Placental pericyte (primary cell): Measurements from ENCODE around the gene PNMT. TPM values are rescaled to one million over a fixed set of nuclear protein-coding genes. Genes with fewer than 3 reads are reported as not detected.

Source experiments
- total RNA-seq: library from RNA; depleted of rRNA; stranded (reverse); fragments of >200 nt; gene quantifications from 2 replicates; pipeline ENCODE4 v1.2.3, GENCODE V29; 2012

PNMT gene
- not detected in 2 replicates for total RNA-seq

DNA sequence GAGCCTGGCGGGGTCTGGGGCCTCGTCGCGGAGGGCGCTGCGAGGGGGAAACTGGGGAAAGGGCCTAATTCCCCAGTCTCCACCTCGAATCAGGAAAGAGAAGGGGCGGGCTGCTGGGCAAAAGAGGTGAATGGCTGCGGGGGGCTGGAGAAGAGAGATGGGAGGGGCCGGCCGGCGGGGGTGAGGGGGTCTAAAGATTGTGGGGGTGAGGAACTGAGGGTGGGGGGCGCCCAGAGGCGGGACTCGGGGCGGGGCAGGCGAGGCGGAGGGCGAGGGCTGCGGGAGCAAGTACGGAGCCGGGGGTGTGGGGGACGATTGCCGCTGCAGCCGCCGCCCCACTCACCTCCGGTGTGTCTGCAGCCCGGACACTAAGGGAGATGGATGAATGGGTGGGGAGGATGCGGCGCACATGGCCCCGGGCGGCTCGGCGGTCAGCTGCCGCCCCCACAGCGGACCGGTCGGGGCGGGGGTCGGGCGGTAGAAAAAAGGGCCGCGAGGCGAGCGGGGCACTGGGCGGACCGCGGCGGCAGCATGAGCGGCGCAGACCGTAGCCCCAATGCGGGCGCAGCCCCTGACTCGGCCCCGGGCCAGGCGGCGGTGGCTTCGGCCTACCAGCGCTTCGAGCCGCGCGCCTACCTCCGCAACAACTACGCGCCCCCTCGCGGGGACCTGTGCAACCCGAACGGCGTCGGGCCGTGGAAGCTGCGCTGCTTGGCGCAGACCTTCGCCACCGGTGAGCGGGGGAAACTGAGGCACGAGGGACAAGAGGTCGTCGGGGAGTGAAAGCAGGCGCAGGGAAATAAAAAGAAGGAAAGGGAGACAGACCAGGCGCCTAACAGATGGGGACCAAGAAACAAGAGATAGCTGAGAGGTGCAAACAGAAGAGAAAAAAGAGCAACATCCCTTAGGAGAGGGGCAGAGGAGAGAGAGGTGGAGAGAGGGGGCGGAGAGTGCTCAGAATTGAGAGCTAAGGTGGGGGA is at the start of gene PNMT:
PNMT (plus strand) TSS at position 509 of the 980 bp plus-strand sequence; CDS start at position 532, 23 bp downstream.

GRCh38 chr17:39626171-39627046 is 41.8 kb upstream of the PNMT start, which contains the start of gene PPP1R1B:
PPP1R1B (plus strand) TSS chr17:39626952; CDS start chr17:39627393, 441 bp downstream.

DNA sequence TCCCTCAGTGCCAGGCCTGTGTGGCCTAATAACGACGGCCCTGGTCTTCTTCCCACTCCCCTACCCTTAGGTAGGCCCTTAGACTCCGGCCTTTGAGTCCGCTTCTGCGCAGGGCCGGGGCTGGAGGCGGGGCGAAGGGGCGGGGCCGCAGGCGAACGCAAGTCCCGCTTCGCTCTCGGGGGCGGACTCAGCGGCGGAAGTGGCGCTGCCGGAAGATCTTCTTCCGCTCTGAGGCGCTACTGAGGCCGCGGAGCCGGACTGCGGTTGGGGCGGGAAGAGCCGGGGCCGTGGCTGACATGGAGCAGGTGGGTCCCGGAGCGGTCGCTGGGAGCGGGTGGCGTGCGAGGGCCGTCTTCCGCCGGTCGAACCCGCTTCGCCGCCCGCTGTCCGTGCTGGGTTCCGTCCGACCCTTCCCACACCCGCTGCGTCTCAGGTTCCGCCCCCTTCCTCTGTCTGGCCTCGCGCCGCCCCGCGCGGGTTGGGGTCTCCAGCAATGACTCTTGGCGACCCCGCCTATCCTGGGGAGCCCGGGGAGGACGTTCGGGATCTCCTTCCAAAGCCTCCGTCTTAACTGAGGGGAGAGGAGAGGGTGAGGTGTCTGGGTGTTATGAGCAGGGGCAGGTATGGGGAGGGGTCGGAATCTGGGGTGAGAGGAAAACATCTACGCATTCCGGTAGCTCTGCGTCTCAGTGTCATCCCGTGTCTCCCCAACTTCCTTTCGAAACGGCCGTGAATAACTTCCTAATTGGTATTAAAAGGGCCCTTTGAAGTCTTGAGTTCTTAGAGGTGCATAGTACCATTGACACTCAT is 31.1 kb upstream of the PNMT start, which contains the start of gene STARD3:
STARD3 (plus strand) TSS at position 218 of the 810 bp plus-strand sequence. CDS start 16,388 bp downstream, outside the sequence.

DNA sequence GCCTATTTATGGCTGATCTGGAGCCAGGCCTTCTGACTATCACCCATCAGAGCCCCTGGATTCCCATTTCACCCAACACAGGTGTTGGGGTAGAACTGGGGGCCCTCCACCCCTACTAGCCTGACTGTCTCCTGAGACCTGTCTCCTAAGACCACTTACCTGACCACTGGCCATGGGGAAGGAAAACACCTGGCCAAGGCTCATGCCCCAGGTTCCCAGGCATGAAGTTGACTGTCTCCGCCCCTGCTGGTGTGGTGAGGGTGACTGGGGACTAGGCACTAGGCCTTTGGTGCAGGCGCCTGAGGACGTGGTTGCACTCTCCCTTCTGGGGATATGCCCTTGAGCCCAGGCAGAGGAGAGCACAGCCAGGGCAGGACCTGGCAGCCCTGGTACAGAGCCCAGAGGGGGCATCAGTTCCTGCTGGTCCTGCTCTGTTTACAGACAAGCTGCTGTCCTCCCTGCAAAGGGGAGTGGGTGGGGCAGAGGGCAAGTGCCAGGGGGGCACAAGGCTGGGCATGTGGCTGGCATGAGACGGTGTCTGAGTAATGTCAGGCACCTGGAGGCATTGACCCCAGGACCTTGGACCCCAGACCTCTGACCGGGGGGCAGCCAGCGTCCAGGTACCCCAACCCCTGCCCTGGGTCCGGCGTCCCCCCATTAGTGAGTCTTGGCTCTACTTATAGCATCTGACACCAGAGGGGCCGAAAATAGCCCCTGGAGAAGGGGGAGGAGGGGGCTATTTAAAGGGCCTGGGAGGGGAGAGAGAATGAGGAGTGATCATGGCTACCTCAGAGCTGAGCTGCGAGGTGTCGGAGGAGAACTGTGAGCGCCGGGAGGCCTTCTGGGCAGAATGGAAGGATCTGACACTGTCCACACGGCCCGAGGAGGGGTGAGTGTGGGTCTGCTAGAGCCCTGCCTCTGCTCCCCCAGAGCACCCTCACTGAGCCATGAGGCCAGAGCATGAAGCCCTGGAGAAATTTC is 3.4 kb upstream of the PNMT start, which contains the start of gene TCAP:
TCAP (plus strand) TSS at position 769 of the 981 bp plus-strand sequence; CDS start at position 780, 11 bp downstream.

GRCh38 chr17:39687546-39688474 is 19.6 kb downstream of the PNMT start, which contains the start of gene PGAP3:
PGAP3 (minus strand) TSS chr17:39688057; CDS start chr17:39688014, 43 bp downstream.

GRCh38 chr17:39699818-39700147 is 31.5 kb downstream of the PNMT start, which contains the start of gene ERBB2:
ERBB2 (plus strand) TSS chr17:39700064; CDS start chr17:39700239, 175 bp downstream.

Other genes with a start within 250 kb of the PNMT start
- gene MED1, start 217.2 kb upstream of the PNMT start, total RNA-seq, result 17.3 and 33.5 TPM in 2 replicates
- gene CDK12, start 207.0 kb upstream of the PNMT start, total RNA-seq, result 41.4 and 50.8 TPM in 2 replicates
- not detected in 2 replicates for gene NEUROD2, start 60.5 kb upstream of the PNMT start, total RNA-seq
- gene PPP1R1B, start 41.5 kb upstream of the PNMT start, total RNA-seq, result not detected in 2 replicates
- gene STARD3, start 31.3 kb upstream of the PNMT start, total RNA-seq, result 32.2 and 44.2 TPM in 2 replicates
- 0.44 TPM in 1 of 2 replicates, not detected in the other for gene TCAP, start 3.1 kb upstream of the PNMT start, total RNA-seq
- gene PGAP3, start 19.6 kb downstream of the PNMT start, total RNA-seq, result 5.7 and 10.5 TPM in 2 replicates
- gene ERBB2, start 31.6 kb downstream of the PNMT start, total RNA-seq, result 25.5 and 34.6 TPM in 2 replicates
- 19.5 and 28.7 TPM in 2 replicates for gene MIEN1, start 62.1 kb downstream of the PNMT start, total RNA-seq
- gene GRB7, start 69.5 kb downstream of the PNMT start, total RNA-seq, result 0.57 TPM in 1 of 2 replicates, not detected in the other
- gene IKZF3, start 195.9 kb downstream of the PNMT start, total RNA-seq, result not detected in 2 replicates
- not detected in 2 replicates for gene ZPBP2, start 199.7 kb downstream of the PNMT start, total RNA-seq